T follicular helper cell (primary cell): ENCODE data around the gene NHLRC2.

Experiments
- DNase-seq: peaks from one replicate; pipeline ENCODE4 v3.0.0-alpha.2; 2020; ENCODE audit warnings: low read depth

Gene NHLRC2

GRCh38 chr10:113865901-113866300 lies 11.4 kb downstream of the NHLRC2 start:
- no peak for DNase-seq

- no peak for DNase-seq
These were observed 12.3 kb downstream of the NHLRC2 start for GRCh38 chr10:113866551-113867394.

GRCh38 chr10:113867904-113868303 lies 13.4 kb downstream of the NHLRC2 start:
- DNase-seq = no peak

GRCh38 chr10:113869789-113870188 lies 15.3 kb downstream of the NHLRC2 start:
- DNase-seq = no peak

GRCh38 chr10:113872139-113873030 lies 17.9 kb downstream of the NHLRC2 start:
- DNase-seq = no peak

- no peak for DNase-seq
These were observed 20.8 kb downstream of the NHLRC2 start for GRCh38 chr10:113875212-113875611.

GRCh38 chr10:113876461-113876860 lies 22.0 kb downstream of the NHLRC2 start:
- DNase-seq = no peak

- DNase-seq = no peak
These were observed 25.2 kb downstream of the NHLRC2 start for GRCh38 chr10:113879691-113880090.

- no peak for DNase-seq
These were observed 25.8 kb downstream of the NHLRC2 start for GRCh38 chr10:113880236-113880635.

GRCh38 chr10:113882240-113882639 lies 27.8 kb downstream of the NHLRC2 start:
- DNase-seq = no peak

- no peak for DNase-seq
These were observed 35.5 kb downstream of the NHLRC2 start for GRCh38 chr10:113889911-113890310.

GRCh38 chr10:113890769-113891168 lies 36.3 kb downstream of the NHLRC2 start:
- no peak for DNase-seq

- no peak for DNase-seq
These were observed 37.0 kb downstream of the NHLRC2 start for GRCh38 chr10:113891476-113891875.

GRCh38 chr10:113893570-113893969 lies 39.1 kb downstream of the NHLRC2 start:
- no peak for DNase-seq

GRCh38 chr10:113894581-113894980 lies 40.1 kb downstream of the NHLRC2 start:
- no peak for DNase-seq

- DNase-seq = no peak
These were observed 40.6 kb downstream of the NHLRC2 start for GRCh38 chr10:113895018-113895417.

GRCh38 chr10:113897693-113898618 lies 43.5 kb downstream of the NHLRC2 start:
- no peak for DNase-seq

GRCh38 chr10:113899952-113900598 lies 45.6 kb downstream of the NHLRC2 start:
- DNase-seq = no peak

GRCh38 chr10:113905756-113906155 lies 51.3 kb downstream of the NHLRC2 start:
- no peak for DNase-seq

GRCh38 chr10:113907166-113907565 lies 52.7 kb downstream of the NHLRC2 start:
- no peak for DNase-seq

- no peak for DNase-seq
These were observed 53.8 kb downstream of the NHLRC2 start for GRCh38 chr10:113908236-113908635.
